HepG2 (cell line): ENCODE results near the gene NCOA7. TPM values are rescaled to one million over a fixed set of nuclear protein-coding genes. Genes with fewer than 3 reads are reported as not detected.

Experiments
- ATAC-seq: fragments of 200-7000 bp; cut with Tn5 transposase; 3 replicates; pipeline ENCODE4 v1.9.1; 2020; ENCODE audit warnings: mild to moderate bottlenecking, moderate library complexity
- BruUV-seq: library from RNA; stranded (reverse); fragments of 400-500 nt; replicated peaks from 2 replicates; lab custom pipeline; 2021; lab: Mats Ljungman, UMichigan
- CTCF ChIA-PET: fragments of 300-600 bp; formaldehyde crosslinking; extraction: SDS; loops from one replicate; lab custom pipeline; 2021; ENCODE audit warnings: low total read pairs, inconsistent platforms, low intra/inter-chr PET ratio; lab: Yijun Ruan, JAX
- POLR2A ChIA-PET: fragments of 350-600 bp; sonication (Branson Sonifier 250); formaldehyde crosslinking; loops from one replicate; lab custom pipeline; 2020; ENCODE audit warnings: antibody characterized with exemption, inconsistent platforms; lab: Yijun Ruan, JAX
- DNase-seq: peaks from one replicate; pipeline ENCODE4 v3.0.0-alpha.2; 2015; ENCODE audit warnings: low spot score
- FAIRE-seq: peaks from 3 replicates; lab custom pipeline; 2011; peaks lifted over from hg19 to GRCh38; lab: Jason Lieb, UNC
- H2AFZ ChIP-seq: one replicate; pipeline ENCODE4 v1.6.1; 2011; ENCODE audit warnings: low read length, inconsistent platforms
- H3K27ac ChIP-seq: fragments of 300-600 bp; 3 replicates; pipeline ENCODE4 v1.8.0; 2011; ENCODE audit warnings: mixed run types, mild to moderate bottlenecking, mixed read lengths, low read length, inconsistent platforms; ENCODE audit not compliant: insufficient read depth; ENCODE audit errors: extremely low read length
- H3K27me3 ChIP-seq, 2 experiments: fragments of 200-600 bp in 1 of 2; 2 replicates in 1 of 2; 3 replicates in 1 of 2; pipeline versions ENCODE4 v1.6.0 to v1.8.0; 2011; ENCODE audit warnings: low read length in 2 of 2, mild to moderate bottlenecking in 2 of 2, moderate library complexity in 2 of 2, inconsistent platforms in 1 of 2; ENCODE audit not compliant: insufficient read depth in 2 of 2, control insufficient read depth in 1 of 2
- H3K36me3 ChIP-seq, 2 experiments: fragments of 200-600 bp in 1 of 2; replicated peaks in 1 of 2; 2 replicates in 1 of 2; 3 replicates in 1 of 2; pipeline versions ENCODE4 v1.5.1 to v1.8.0; 2011; ENCODE audit warnings: low read length in 2 of 2, inconsistent platforms in 1 of 2; ENCODE audit not compliant: insufficient read depth in 2 of 2, control insufficient read depth in 1 of 2
- H3K4me1 ChIP-seq: 2 replicates; pipeline ENCODE4 v1.5.1; 2012; ENCODE audit warnings: low read length, inconsistent platforms; ENCODE audit not compliant: insufficient read depth
- H3K4me2 ChIP-seq: 2 replicates; pipeline ENCODE4 v1.6.0; 2011; ENCODE audit warnings: low read depth, low read length, inconsistent platforms
- H3K4me3 ChIP-seq, 3 experiments: fragments of 200-600 bp in 1 of 3; sonication (generic), shearing (Covaris generic) in 1 of 3; replicated peaks in 1 of 3; 2 replicates each; pipeline ENCODE4 v1.5.1; 2011 to 2016; ENCODE audit warnings: low read length in 3 of 3, inconsistent platforms in 2 of 3, low read depth in 2 of 3, mild to moderate bottlenecking in 2 of 3, control low read depth in 1 of 3, mixed read lengths in 1 of 3; ENCODE audit not compliant: insufficient read depth in 1 of 3
- H3K79me2 ChIP-seq: one replicate; pipeline ENCODE4 v1.6.1; 2011; ENCODE audit warnings: low read length, inconsistent platforms; ENCODE audit not compliant: insufficient read depth
- H3K9ac ChIP-seq: 2 replicates; pipeline ENCODE4 v1.6.0; 2011; ENCODE audit warnings: mild to moderate bottlenecking, low read depth, low read length, inconsistent platforms; ENCODE audit not compliant: insufficient read depth
- H3K9me3 ChIP-seq: 2 replicates; pipeline ENCODE4 v1.5.1; 2012; ENCODE audit warnings: mild to moderate bottlenecking, low read length
- H4K20me1 ChIP-seq: 2 replicates; pipeline ENCODE4 v1.6.0; 2011; ENCODE audit warnings: inconsistent platforms, mild to moderate bottlenecking, low read length, moderate library complexity; ENCODE audit not compliant: insufficient read depth
- ATF7-NPFF ChIP-seq: sonication (generic); formaldehyde crosslinking; IDR thresholded peaks from 2 replicates; pipeline ENCODE4 v1.8.1; 2023; ENCODE audit warnings: mild to moderate bottlenecking, low read depth, missing genetic modification reagents, moderate library complexity
- CBX5 ChIP-seq: sonication (generic); formaldehyde crosslinking; IDR thresholded peaks from 2 replicates; pipeline ENCODE4 v1.4.0; 2020; ENCODE audit warnings: missing genetic modification reagents, borderline replicate concordance
- HNRNPH1 ChIP-seq: fragments of 200-400 bp; formaldehyde crosslinking; optimal IDR thresholded peaks from 2 replicates; pipeline ENCODE3; 2017; ENCODE audit warnings: mild to moderate bottlenecking, low read depth, low read length
- MAFF ChIP-seq: IDR thresholded peaks from 2 replicates; pipeline ENCODE4 v1.6.1; 2011; ENCODE audit warnings: low read depth, low read length, improper control_type of control experiment
- SMAD9 ChIP-seq: sonication (generic); formaldehyde crosslinking; IDR thresholded peaks from 2 replicates; pipeline ENCODE4 v1.5.1; 2020; ENCODE audit warnings: mild to moderate bottlenecking, missing genetic modification reagents
- YEATS2 ChIP-seq: sonication (generic); formaldehyde crosslinking; IDR thresholded peaks from 2 replicates; pipeline ENCODE4 v1.4.0; 2020; ENCODE audit warnings: missing genetic modification reagents, borderline replicate concordance
- ZNF235 ChIP-seq: sonication (generic); formaldehyde crosslinking; IDR thresholded peaks from 2 replicates; pipeline ENCODE4 v1.8.1; 2023; ENCODE audit warnings: mild to moderate bottlenecking, missing genetic modification reagents, borderline replicate concordance
- ZNF451 ChIP-seq: sonication (generic); formaldehyde crosslinking; IDR thresholded peaks from 2 replicates; pipeline ENCODE4 v1.5.0; 2020; ENCODE audit warnings: mild to moderate bottlenecking, missing genetic modification reagents
- ZNF460 ChIP-seq: sonication (generic); formaldehyde crosslinking; IDR thresholded peaks from 2 replicates; pipeline ENCODE4 v1.5.1; 2020; ENCODE audit warnings: missing genetic modification reagents, mild to moderate bottlenecking, borderline replicate concordance
- ZNF552 ChIP-seq: sonication (generic); formaldehyde crosslinking; IDR thresholded peaks from 2 replicates; pipeline ENCODE4 v1.9.0; 2022; ENCODE audit warnings: missing genetic modification reagents, mild to moderate bottlenecking, borderline replicate concordance
- in situ Hi-C: cut with HindIII; loops from 2 replicates; pipeline ENCODE4 v1.10.0; 2017; ENCODE audit warnings: low pct_unique_long_range_greater_than_20kb; ENCODE audit not compliant: extremely low pct_ligation_motif_present
- intact Hi-C: fragments of 100-400 bp; cut with micrococcal nuclease; formaldehyde crosslinking; loops from one replicate; pipeline ENCODE4 v1.10.0; 2022; ENCODE audit not compliant: unreplicated experiment
- polyA plus RNA-seq, 8 experiments: library from polyadenylated mRNA; depleted of rRNA in 3 of 8; stranded (reverse) in 7 of 8; unstranded in 1 of 8; fragments of >200 nt; fragmentation: Illumina TruSeq in 4 of 8; extraction: Trizol in 4 of 8; gene quantifications; 2 replicates each; pipeline versions ENCODE4 v1.2.1 to v1.2.3, GENCODE V29; 2011 to 2016; ENCODE audit warnings: low read depth in 4 of 8, missing spikeins in 1 of 8, mixed read lengths in 1 of 8; ENCODE audit not compliant: insufficient read depth in 1 of 8
- total RNA-seq, 5 experiments: library from RNA; depleted of rRNA; stranded (reverse); fragments of >200 nt; fragmentation: Illumina TruSeq; extraction: Trizol; gene quantifications; 2 replicates each; pipeline ENCODE4 v1.2.3, GENCODE V29; 2016; ENCODE audit warnings: low read depth in 1 of 5
- TF ChIP-seq, protein P1 (sequence below): sonication (generic); formaldehyde crosslinking; IDR thresholded peaks from 2 replicates; pipeline ENCODE4 v1.5.1; 2020; ENCODE audit warnings: missing genetic modification reagents, mild to moderate bottlenecking, borderline replicate concordance
- TF ChIP-seq, protein P2 (sequence below): sonication (generic); formaldehyde crosslinking; IDR thresholded peaks from 2 replicates; pipeline ENCODE4 v1.4.0; 2020; ENCODE audit warnings: missing genetic modification reagents

The NCOA7 gene
- total and polyA plus RNA-seq, 2 of the 13 experiments (the other 11 are each of a cell fraction or from before 2014, with no cell fraction given), result 13.6 to 20.8 TPM

DNA sequence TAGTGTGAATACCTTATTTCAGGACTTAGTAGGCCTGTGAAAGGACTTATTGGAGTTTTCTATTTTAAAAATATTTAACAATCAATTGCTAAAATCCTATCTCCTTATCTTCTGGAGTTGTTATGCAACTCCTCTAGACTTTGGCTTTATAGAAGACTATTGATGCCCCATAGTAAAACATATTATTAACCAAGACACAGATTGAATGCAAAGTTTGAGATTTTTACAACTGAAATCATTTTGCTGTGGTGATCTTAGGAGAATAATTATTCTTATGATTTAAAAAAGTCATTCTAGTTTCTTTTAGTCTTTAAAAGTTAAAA is 36.9 kb upstream of the NCOA7 start:
- FAIRE-seq (no peak), DNase-seq (no peak)
- Histone ChIP-seq H3K27ac (no peak overlapping the region), H3K9ac (no peak overlapping the region), H3K4me1 (peaks cover 14% of the 10 kb centered on the region), H3K27me3 (peaks cover 0 to 22% of the 10 kb centered on the region in 2 experiments; a peak in 4 of 5 replicates), H3K9me3 (no peaks in the 10 kb centered on the region)
- in situ Hi-C loops, result loop anchor here (5.0 to 25.0 kb wide), 2 partner anchors 442 to 892 kb away; no protein-coding TSS in a partner anchor
- TF ChIP-seq ATF7-NPFF, result no peak
- no peak for TF ChIP-seq ZNF451 (CRISPR knock-in tag)
- no peak for TF ChIP-seq CBX5 (CRISPR knock-in tag)
- TF ChIP-seq, protein P1, sequence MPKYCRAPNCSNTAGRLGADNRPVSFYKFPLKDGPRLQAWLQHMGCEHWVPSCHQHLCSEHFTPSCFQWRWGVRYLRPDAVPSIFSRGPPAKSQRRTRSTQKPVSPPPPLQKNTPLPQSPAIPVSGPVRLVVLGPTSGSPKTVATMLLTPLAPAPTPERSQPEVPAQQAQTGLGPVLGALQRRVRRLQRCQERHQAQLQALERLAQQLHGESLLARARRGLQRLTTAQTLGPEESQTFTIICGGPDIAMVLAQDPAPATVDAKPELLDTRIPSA (CRISPR knock-in tag), result no peak
- no peak for TF ChIP-seq ZNF552 (CRISPR knock-in tag)
- TF ChIP-seq, protein P2, sequence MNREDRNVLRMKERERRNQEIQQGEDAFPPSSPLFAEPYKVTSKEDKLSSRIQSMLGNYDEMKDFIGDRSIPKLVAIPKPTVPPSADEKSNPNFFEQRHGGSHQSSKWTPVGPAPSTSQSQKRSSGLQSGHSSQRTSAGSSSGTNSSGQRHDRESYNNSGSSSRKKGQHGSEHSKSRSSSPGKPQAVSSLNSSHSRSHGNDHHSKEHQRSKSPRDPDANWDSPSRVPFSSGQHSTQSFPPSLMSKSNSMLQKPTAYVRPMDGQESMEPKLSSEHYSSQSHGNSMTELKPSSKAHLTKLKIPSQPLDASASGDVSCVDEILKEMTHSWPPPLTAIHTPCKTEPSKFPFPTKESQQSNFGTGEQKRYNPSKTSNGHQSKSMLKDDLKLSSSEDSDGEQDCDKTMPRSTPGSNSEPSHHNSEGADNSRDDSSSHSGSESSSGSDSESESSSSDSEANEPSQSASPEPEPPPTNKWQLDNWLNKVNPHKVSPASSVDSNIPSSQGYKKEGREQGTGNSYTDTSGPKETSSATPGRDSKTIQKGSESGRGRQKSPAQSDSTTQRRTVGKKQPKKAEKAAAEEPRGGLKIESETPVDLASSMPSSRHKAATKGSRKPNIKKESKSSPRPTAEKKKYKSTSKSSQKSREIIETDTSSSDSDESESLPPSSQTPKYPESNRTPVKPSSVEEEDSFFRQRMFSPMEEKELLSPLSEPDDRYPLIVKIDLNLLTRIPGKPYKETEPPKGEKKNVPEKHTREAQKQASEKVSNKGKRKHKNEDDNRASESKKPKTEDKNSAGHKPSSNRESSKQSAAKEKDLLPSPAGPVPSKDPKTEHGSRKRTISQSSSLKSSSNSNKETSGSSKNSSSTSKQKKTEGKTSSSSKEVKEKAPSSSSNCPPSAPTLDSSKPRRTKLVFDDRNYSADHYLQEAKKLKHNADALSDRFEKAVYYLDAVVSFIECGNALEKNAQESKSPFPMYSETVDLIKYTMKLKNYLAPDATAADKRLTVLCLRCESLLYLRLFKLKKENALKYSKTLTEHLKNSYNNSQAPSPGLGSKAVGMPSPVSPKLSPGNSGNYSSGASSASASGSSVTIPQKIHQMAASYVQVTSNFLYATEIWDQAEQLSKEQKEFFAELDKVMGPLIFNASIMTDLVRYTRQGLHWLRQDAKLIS, result no peak
- no peak for TF ChIP-seq ZNF235 (CRISPR knock-in tag)
- no peak for TF ChIP-seq MAFF
- no peak for TF ChIP-seq ZNF460 (CRISPR knock-in tag)
- no peak for TF ChIP-seq HNRNPH1
- TF ChIP-seq YEATS2 (CRISPR knock-in tag), result no peak
- TF ChIP-seq SMAD9, result no peak
- TF ChIP-seq, all 625 proteins: peak for 0
- no TSS peak for BruUV-seq
- Histone ChIP-seq H3K79me2 (no peaks in the 10 kb centered on the region), H3K4me2 (no peak overlapping the region), H3K36me3 (no peaks in the 10 kb centered on the region), H2AFZ (no peak overlapping the region), H4K20me1 (no peaks in the 10 kb centered on the region), H3K4me3 (no peak overlapping the region)
- ChIA-PET CTCF (interaction anchor here (1.1 to 2.9 kb wide), 3 partner anchors 440 to 443 kb away, joined by 3 to 27 read pairs (median 25); no protein-coding TSS in a partner anchor), POLR2A (interaction anchor here (0.8 kb wide), 1 partner anchor 452 kb away, joined by 4 read pairs; the partner anchor contains the start of gene HDDC2)
- intact Hi-C loops, result loop anchor here (1.0 to 2.0 kb wide), 2 partner anchors 241 to 440 kb away; no protein-coding TSS in a partner anchor
- ATAC-seq, result no peak
